H1 (cell line): ENCODE measurements around the gene ITGB2. TPM values are rescaled to one million over a fixed set of nuclear protein-coding genes. Genes with fewer than 3 reads are reported as not detected.

Source experiments
- BRCA1 ChIP-seq: IDR thresholded peaks from 2 replicates; pipeline ENCODE4 v1.6.1; 2012; ENCODE audit warnings: low read depth, low read length, improper control_type of control experiment
- EGR1 ChIP-seq: IDR thresholded peaks from 2 replicates; pipeline ENCODE4 v1.6.1; 2011; ENCODE audit warnings: low read depth, low read length, borderline replicate concordance
- EP300 ChIP-seq, 2 experiments: IDR thresholded peaks; 1 replicate in 1 of 2; 2 replicates in 1 of 2; pipeline ENCODE4 v1.6.1; 2011 to 2012; ENCODE audit warnings: low read depth in 2 of 2, low read length in 2 of 2, mild to moderate bottlenecking in 2 of 2, borderline replicate concordance in 1 of 2, inconsistent platforms in 1 of 2, moderate library complexity in 1 of 2
- HDAC2 ChIP-seq, 2 experiments: fragments of 300-600 bp in 1 of 2; sonication (generic) in 1 of 2; IDR thresholded peaks; 2 replicates each; pipeline ENCODE4 v1.6.1; 2011 to 2012; ENCODE audit warnings: low read depth in 2 of 2, low read length in 2 of 2, mild to moderate bottlenecking in 2 of 2, moderate library complexity in 2 of 2, borderline replicate concordance in 1 of 2, inconsistent platforms in 1 of 2
- RBBP5 ChIP-seq: IDR thresholded peaks from 2 replicates; pipeline ENCODE4 v1.7.1; 2012; ENCODE audit warnings: low read depth, mild to moderate bottlenecking, inconsistent platforms, low read length, moderate library complexity, borderline replicate concordance
- RXRA ChIP-seq: IDR thresholded peaks from 2 replicates; pipeline ENCODE4 v1.6.1; 2011; ENCODE audit warnings: low read depth, mild to moderate bottlenecking, low read length, moderate library complexity; ENCODE audit not compliant: insufficient read depth
- SIRT6 ChIP-seq: IDR thresholded peaks from one replicate; pipeline ENCODE4 v1.7.1; 2012; ENCODE audit warnings: low read length, inconsistent platforms
- YY1 ChIP-seq: IDR thresholded peaks from 2 replicates; pipeline ENCODE4 v1.6.1; 2011; ENCODE audit warnings: low read depth, mild to moderate bottlenecking, low read length
- polyA plus RNA-seq, 7 experiments: library from polyadenylated mRNA; depleted of rRNA in 3 of 7; stranded (reverse) in 5 of 7; unstranded in 2 of 7; fragments of >200 nt in 5 of 7; fragments of 200-250 nt in 2 of 7; gene quantifications; 1 replicate in 5 of 7; 2 replicates in 1 of 7; 4 replicates in 1 of 7; pipeline versions ENCODE4 v1.2.1 to v1.2.3, GENCODE V29; 2011 to 2013; ENCODE audit warnings: missing spikeins in 2 of 7, mixed read lengths in 2 of 7
- total RNA-seq: library from RNA; stranded (reverse); fragmentation: NEBNext Ultra II Directional; extraction: Animal tissue kit (Norgen Biotek cat#: 25700); gene quantifications from 2 replicates; pipeline ENCODE4 v1.2.1, GENCODE V29; 2021
- TF ChIP-seq, protein P1 (sequence below): fragments of 300-600 bp; sonication (generic); IDR thresholded peaks from 2 replicates; pipeline ENCODE4 v1.7.1; 2012; ENCODE audit warnings: low read length, moderate library complexity, mild to moderate bottlenecking, inconsistent platforms; ENCODE audit not compliant: insufficient replicate concordance

ITGB2 gene
- total and polyA plus RNA-seq, 2 of the 8 experiments (the other 6 are each of a cell fraction or from before 2014, with no cell fraction given), result 0.24 to 0.63 TPM

DNA sequence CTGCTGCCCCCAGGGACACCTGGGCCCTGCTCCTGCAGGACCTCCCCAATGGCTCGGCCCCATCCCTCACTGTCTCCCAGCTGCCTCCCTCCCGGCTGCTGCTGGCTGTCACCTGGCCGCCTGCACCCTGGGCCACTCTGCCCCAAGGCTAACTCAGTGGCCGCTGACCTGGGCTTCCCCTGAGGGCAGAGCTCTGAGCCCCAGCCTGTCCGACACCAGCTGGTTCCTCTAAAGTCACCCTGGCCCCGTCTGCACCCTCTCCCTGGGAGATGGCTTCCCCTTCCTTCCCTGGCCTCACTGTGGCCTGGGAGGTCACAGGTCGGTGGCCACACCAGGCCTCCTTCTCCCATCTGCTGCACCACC, 15.0 kb downstream of the ITGB2 start (continued):
- TF ChIP-seq HDAC2 (IDR thresholded peaks at IDR 0.05; ENCODE audit: borderline replicate concordance in 1 of 2, low read depth in 2 of 2, low read length in 2 of 2) (no peak), SIRT6 (no peak), EP300 (IDR thresholded peaks at IDR 0.05; ENCODE audit: borderline replicate concordance in 1 of 2, low read depth in 2 of 2, low read length in 2 of 2) (no peak), RBBP5 (no peak), BRCA1 (no peak), RXRA (no peak), YY1 (no peak), EGR1 (no peak)
- TF ChIP-seq, protein P1, sequence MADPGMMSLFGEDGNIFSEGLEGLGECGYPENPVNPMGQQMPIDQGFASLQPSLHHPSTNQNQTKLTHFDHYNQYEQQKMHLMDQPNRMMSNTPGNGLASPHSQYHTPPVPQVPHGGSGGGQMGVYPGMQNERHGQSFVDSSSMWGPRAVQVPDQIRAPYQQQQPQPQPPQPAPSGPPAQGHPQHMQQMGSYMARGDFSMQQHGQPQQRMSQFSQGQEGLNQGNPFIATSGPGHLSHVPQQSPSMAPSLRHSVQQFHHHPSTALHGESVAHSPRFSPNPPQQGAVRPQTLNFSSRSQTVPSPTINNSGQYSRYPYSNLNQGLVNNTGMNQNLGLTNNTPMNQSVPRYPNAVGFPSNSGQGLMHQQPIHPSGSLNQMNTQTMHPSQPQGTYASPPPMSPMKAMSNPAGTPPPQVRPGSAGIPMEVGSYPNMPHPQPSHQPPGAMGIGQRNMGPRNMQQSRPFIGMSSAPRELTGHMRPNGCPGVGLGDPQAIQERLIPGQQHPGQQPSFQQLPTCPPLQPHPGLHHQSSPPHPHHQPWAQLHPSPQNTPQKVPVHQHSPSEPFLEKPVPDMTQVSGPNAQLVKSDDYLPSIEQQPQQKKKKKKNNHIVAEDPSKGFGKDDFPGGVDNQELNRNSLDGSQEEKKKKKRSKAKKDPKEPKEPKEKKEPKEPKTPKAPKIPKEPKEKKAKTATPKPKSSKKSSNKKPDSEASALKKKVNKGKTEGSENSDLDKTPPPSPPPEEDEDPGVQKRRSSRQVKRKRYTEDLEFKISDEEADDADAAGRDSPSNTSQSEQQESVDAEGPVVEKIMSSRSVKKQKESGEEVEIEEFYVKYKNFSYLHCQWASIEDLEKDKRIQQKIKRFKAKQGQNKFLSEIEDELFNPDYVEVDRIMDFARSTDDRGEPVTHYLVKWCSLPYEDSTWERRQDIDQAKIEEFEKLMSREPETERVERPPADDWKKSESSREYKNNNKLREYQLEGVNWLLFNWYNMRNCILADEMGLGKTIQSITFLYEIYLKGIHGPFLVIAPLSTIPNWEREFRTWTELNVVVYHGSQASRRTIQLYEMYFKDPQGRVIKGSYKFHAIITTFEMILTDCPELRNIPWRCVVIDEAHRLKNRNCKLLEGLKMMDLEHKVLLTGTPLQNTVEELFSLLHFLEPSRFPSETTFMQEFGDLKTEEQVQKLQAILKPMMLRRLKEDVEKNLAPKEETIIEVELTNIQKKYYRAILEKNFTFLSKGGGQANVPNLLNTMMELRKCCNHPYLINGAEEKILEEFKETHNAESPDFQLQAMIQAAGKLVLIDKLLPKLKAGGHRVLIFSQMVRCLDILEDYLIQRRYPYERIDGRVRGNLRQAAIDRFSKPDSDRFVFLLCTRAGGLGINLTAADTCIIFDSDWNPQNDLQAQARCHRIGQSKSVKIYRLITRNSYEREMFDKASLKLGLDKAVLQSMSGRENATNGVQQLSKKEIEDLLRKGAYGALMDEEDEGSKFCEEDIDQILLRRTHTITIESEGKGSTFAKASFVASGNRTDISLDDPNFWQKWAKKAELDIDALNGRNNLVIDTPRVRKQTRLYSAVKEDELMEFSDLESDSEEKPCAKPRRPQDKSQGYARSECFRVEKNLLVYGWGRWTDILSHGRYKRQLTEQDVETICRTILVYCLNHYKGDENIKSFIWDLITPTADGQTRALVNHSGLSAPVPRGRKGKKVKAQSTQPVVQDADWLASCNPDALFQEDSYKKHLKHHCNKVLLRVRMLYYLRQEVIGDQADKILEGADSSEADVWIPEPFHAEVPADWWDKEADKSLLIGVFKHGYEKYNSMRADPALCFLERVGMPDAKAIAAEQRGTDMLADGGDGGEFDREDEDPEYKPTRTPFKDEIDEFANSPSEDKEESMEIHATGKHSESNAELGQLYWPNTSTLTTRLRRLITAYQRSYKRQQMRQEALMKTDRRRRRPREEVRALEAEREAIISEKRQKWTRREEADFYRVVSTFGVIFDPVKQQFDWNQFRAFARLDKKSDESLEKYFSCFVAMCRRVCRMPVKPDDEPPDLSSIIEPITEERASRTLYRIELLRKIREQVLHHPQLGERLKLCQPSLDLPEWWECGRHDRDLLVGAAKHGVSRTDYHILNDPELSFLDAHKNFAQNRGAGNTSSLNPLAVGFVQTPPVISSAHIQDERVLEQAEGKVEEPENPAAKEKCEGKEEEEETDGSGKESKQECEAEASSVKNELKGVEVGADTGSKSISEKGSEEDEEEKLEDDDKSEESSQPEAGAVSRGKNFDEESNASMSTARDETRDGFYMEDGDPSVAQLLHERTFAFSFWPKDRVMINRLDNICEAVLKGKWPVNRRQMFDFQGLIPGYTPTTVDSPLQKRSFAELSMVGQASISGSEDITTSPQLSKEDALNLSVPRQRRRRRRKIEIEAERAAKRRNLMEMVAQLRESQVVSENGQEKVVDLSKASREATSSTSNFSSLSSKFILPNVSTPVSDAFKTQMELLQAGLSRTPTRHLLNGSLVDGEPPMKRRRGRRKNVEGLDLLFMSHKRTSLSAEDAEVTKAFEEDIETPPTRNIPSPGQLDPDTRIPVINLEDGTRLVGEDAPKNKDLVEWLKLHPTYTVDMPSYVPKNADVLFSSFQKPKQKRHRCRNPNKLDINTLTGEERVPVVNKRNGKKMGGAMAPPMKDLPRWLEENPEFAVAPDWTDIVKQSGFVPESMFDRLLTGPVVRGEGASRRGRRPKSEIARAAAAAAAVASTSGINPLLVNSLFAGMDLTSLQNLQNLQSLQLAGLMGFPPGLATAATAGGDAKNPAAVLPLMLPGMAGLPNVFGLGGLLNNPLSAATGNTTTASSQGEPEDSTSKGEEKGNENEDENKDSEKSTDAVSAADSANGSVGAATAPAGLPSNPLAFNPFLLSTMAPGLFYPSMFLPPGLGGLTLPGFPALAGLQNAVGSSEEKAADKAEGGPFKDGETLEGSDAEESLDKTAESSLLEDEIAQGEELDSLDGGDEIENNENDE, result no peak
